Fibroblast of lung (primary cell): ENCODE measurements around the gene ITIH3. TPM values are rescaled to one million over a fixed set of nuclear protein-coding genes. Genes with fewer than 3 reads are reported as not detected.
A peak's percentile ranks its signal among the peaks of the same experiment; 100 is the strongest.

Experiments used
- DNase-seq, 2 donors: peaks; one replicate each; pipeline versions ENCODE4 v3.0.0 to v3.0.0-alpha.2; 2010; ENCODE audit warnings: low read depth in 2 of 2
- H2AFZ ChIP-seq: 2 replicates; pipeline ENCODE4 v1.5.1; 2012; ENCODE audit warnings: low read length, control low read depth, inconsistent platforms
- H3K27ac ChIP-seq: 2 replicates; pipeline ENCODE4 v1.5.1; 2011; ENCODE audit warnings: low read length, control low read depth; ENCODE audit not compliant: insufficient read depth
- H3K27me3 ChIP-seq: 2 replicates; pipeline ENCODE4 v1.5.1; 2011; ENCODE audit warnings: mild to moderate bottlenecking, low read length; ENCODE audit not compliant: control insufficient read depth, insufficient read depth
- H3K36me3 ChIP-seq: 2 replicates; pipeline ENCODE4 v1.5.1; 2011; ENCODE audit warnings: low read length; ENCODE audit not compliant: control insufficient read depth, insufficient read depth
- H3K4me1 ChIP-seq: 2 replicates; pipeline ENCODE4 v1.5.1; 2011; ENCODE audit warnings: low read length; ENCODE audit not compliant: control insufficient read depth, insufficient read depth; ENCODE audit errors: extremely low read depth
- H3K4me2 ChIP-seq: 2 replicates; pipeline ENCODE4 v1.5.1; 2011; ENCODE audit warnings: low read length, control low read depth; ENCODE audit not compliant: insufficient read depth; ENCODE audit errors: extremely low read depth
- H3K4me3 ChIP-seq, 4 experiments: fragments of 200-600 bp in 1 of 4; sonication (generic) in 1 of 4; replicated peaks in 1 of 4; 2 replicates each; pipeline ENCODE4 v1.5.1; 2011 to 2016; ENCODE audit warnings: low read length in 4 of 4, low read depth in 3 of 4, mild to moderate bottlenecking in 3 of 4, control low read depth in 2 of 4, inconsistent platforms in 1 of 4, mixed read lengths in 1 of 4; ENCODE audit not compliant: insufficient read depth in 1 of 4; ENCODE audit errors: control extremely low read depth in 1 of 4
- H3K79me2 ChIP-seq: 2 replicates; pipeline ENCODE4 v1.5.1; 2012; ENCODE audit warnings: mild to moderate bottlenecking, low read length, inconsistent platforms; ENCODE audit not compliant: control insufficient read depth, insufficient read depth
- H3K9ac ChIP-seq: 2 replicates; pipeline ENCODE4 v1.5.1; 2011; ENCODE audit warnings: mild to moderate bottlenecking, low read length, control low read depth; ENCODE audit not compliant: insufficient read depth
- H3K9me3 ChIP-seq: 2 replicates; pipeline ENCODE4 v1.5.1; 2012; ENCODE audit warnings: low read depth, low read length; ENCODE audit not compliant: control insufficient read depth, insufficient read depth
- H4K20me1 ChIP-seq: 2 replicates; pipeline ENCODE4 v1.5.1; 2011; ENCODE audit warnings: low read length; ENCODE audit not compliant: control insufficient read depth, insufficient read depth; ENCODE audit errors: extremely low read depth
- EZH2 ChIP-seq: IDR thresholded peaks from 2 replicates; pipeline ENCODE4 v1.5.1; 2012; ENCODE audit warnings: low read length, control low read depth, mild to moderate bottlenecking; ENCODE audit errors: missing control alignments
- polyA plus RNA-seq, 2 donors: library from polyadenylated mRNA; depleted of rRNA in 1 of 2; stranded (reverse) in 1 of 2; unstranded in 1 of 2; fragments of >200 nt; gene quantifications; 2 replicates each; pipeline ENCODE4 v1.2.1, GENCODE V29; 2011 to 2012; ENCODE audit warnings: missing spikeins in 1 of 2
- total RNA-seq: library from RNA; depleted of rRNA; stranded (reverse); fragments of >200 nt; gene quantifications from 2 replicates; pipeline ENCODE4 v1.2.1, GENCODE V29; 2014
- TF ChIP-seq, protein P1 (sequence below), 2 donors: IDR thresholded peaks in 1 of 2; conservative IDR thresholded peaks in 1 of 2; 1 replicate in 1 of 2; 2 replicates in 1 of 2; pipeline ENCODE4 v1.5.1; 2011 to 2012; ENCODE audit warnings: low read length in 2 of 2, control low read depth in 1 of 2, inconsistent platforms in 1 of 2, low read depth in 1 of 2, mild to moderate bottlenecking in 1 of 2

The ITIH3 gene
- total and polyA plus RNA-seq, 2 donors (not counting 1 experiment from before 2014, with no cell fraction given), result 0.17 to 1.5 TPM

DNA sequence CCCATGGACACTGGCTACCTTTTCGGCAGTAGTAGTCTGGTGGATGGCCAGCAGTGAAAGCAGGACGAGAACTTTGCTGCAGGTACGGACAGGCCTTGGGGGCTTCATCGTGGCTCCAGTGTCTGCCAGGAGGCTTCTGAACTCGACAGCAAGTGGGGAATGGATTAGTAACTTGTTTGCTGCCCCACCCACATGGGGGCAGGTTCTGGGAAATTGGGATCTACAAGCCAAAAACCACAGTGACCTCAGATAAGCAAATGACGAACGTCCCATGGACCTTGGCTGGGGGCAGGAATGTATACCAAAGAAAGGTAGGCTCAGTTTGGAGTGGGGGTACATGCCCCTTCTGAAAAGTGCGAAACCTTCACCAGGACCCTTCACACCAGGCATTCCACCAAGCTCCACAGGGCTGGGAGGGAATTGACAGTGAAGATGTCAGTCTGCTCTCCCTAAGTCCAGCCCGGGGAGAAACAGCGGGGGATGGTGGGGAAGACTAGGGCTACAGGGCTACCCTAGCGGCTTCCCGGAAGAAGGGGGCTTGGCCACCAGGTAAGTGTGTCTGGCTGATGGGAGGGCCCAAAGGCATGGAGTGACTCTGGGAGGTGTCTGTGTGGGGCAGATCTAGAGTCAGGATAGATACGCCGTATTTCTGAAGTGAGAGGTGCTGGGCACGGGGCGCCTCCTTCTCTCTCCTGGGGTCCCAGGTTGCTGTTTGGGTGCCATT lies 36.1 kb downstream of the ITIH3 start, which contains the start of gene ITIH4:
TSS of gene ITIH4 (minus strand) at position 138 of the 724 bp plus-strand sequence. CDS start at position 108, 30 bp downstream.
- no peaks in the 10 kb centered on the region for H3K27me3 ChIP-seq
- H2AFZ ChIP-seq, result no peak within 1 kb of the TSS
- H3K4me1 ChIP-seq, result peaks cover 21% of the 10 kb centered on the region
- no peak for TF ChIP-seq EZH2
- TF ChIP-seq, protein P1, sequence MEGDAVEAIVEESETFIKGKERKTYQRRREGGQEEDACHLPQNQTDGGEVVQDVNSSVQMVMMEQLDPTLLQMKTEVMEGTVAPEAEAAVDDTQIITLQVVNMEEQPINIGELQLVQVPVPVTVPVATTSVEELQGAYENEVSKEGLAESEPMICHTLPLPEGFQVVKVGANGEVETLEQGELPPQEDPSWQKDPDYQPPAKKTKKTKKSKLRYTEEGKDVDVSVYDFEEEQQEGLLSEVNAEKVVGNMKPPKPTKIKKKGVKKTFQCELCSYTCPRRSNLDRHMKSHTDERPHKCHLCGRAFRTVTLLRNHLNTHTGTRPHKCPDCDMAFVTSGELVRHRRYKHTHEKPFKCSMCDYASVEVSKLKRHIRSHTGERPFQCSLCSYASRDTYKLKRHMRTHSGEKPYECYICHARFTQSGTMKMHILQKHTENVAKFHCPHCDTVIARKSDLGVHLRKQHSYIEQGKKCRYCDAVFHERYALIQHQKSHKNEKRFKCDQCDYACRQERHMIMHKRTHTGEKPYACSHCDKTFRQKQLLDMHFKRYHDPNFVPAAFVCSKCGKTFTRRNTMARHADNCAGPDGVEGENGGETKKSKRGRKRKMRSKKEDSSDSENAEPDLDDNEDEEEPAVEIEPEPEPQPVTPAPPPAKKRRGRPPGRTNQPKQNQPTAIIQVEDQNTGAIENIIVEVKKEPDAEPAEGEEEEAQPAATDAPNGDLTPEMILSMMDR (conservative IDR thresholded peaks at IDR 0.05 in 1 of 2, IDR thresholded peaks at IDR 0.05 in 1 of 2; ENCODE audit: low read depth in 1 of 2, low read length in 2 of 2), result no peak
- H3K4me2 ChIP-seq, result no peak within 1 kb of the TSS
- H3K4me3 ChIP-seq, result no peak within 1 kb of the TSS
- H4K20me1 ChIP-seq, result no peaks in the 10 kb centered on the region
- no peaks in the 10 kb centered on the region for H3K9me3 ChIP-seq
- no peaks in the 10 kb centered on the region for H3K79me2 ChIP-seq
- no peak within 1 kb of the TSS for H3K9ac ChIP-seq
- DNase-seq, result peak in 1 of 2 donors; percentile 54
- no peak within 1 kb of the TSS for H3K27ac ChIP-seq
- no peaks in the 10 kb centered on the region for H3K36me3 ChIP-seq

DNA sequence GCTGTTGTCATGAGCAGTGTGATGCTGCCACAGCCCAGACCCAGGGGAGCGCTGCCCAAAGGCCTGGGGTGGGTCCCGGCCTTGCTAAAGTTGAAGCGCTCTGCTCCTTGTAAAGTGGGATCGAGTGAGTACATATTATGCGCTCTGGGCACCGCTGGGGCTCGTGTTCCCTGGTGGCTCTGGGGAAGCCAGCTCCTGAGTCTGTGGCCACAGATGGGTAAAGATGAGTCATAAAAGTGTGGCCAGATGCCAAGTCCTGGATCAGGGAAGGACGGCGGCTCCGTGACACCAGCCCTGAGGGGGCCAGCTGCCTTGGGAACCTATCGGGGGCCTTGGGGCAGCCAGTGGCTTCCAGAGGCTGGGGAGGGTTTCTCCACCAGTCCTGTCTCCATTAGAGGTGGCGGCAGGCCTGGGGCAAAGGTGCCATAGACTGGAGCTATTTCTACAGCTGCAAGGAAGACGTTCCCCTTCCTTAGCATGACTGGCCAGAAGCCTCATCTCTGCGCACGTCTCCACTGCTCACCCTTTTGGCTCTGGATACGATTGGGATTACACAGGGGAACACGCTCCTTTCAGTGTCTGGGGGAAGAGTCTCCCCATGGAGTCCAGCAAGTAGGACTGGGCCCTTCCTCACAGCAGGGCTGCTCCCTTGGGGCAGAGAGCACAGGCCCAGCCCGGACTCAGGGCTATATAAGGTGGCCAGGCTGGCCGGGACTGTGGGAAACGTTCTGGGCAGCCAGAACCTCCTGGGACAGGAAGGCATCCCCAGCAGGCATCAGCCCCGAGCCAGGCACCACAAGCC lies 37.1 kb downstream of the ITIH3 start:
- Histone ChIP-seq H3K27me3 (no peaks in the 10 kb centered on the region), H2AFZ (no peak overlapping the region), H3K27ac (no peak overlapping the region), H3K4me1 (peaks cover 22% of the 10 kb centered on the region), H3K9me3 (no peaks in the 10 kb centered on the region), H3K4me3 (no peak overlapping the region), H3K4me2 (no peak overlapping the region), H4K20me1 (no peaks in the 10 kb centered on the region), H3K36me3 (no peaks in the 10 kb centered on the region), H3K79me2 (no peaks in the 10 kb centered on the region), H3K9ac (no peak overlapping the region)
- peak; percentile 69 to 71 for DNase-seq
- no peak for TF ChIP-seq EZH2
- TF ChIP-seq, protein P1 (conservative IDR thresholded peaks at IDR 0.05 in 1 of 2, IDR thresholded peaks at IDR 0.05 in 1 of 2; ENCODE audit: low read depth in 1 of 2, low read length in 2 of 2), result no peak

DNA sequence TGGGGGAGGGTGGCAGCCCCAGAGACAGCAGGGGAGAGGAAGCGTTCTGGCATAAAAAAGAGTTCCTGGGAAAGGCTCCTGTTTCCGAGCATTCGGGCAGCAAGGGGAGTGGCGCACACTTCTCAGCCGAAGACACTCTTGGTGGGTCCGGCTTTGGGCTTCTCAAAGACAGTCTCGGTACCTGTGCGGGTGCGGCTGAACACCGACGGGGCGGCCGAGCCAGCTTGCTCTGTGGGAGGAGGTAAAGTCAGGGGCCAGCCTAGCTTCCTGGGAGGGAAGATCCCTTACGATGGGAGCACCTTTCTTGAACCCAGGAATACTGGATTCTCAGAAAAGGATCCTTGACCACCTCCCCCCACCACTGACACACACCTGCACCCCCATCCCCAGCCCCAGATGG lies 38.6 kb downstream of the ITIH3 start:
- Histone ChIP-seq H3K4me3 (no peak overlapping the region), H3K27me3 (no peaks in the 10 kb centered on the region), H3K4me2 (no peak overlapping the region), H3K79me2 (no peaks in the 10 kb centered on the region), H3K4me1 (peaks cover 22% of the 10 kb centered on the region), H4K20me1 (no peaks in the 10 kb centered on the region), H3K9me3 (no peaks in the 10 kb centered on the region), H2AFZ (no peak overlapping the region), H3K36me3 (no peaks in the 10 kb centered on the region), H3K9ac (no peak overlapping the region), H3K27ac (no peak overlapping the region)
- TF ChIP-seq EZH2, result no peak
- TF ChIP-seq, protein P1 (conservative IDR thresholded peaks at IDR 0.05 in 1 of 2, IDR thresholded peaks at IDR 0.05 in 1 of 2; ENCODE audit: low read depth in 1 of 2, low read length in 2 of 2), result no peak
- DNase-seq, result no peak
